Ramos (cell line): ENCODE data around the gene MLLT10.
"Not testable (repeated sequence)": the region's sequence is repeated elsewhere in the genome, so short reads cannot be mapped to it uniquely, and the experiment has no call there.

Experiments
- in situ Hi-C: fragments of 300-500 bp; cut with MboI; formaldehyde crosslinking; loops from one replicate; pipeline ENCODE4 v1.14.3; 2022; ENCODE audit warnings: low sequenced_read_pairs; ENCODE audit not compliant: unreplicated experiment

The MLLT10 gene

GRCh38 chr10:21552638-21553037 lies 18.6 kb downstream of the MLLT10 start:
- in situ Hi-C loops: no loop called here

GRCh38 chr10:21556527-21556926 lies 22.5 kb downstream of the MLLT10 start:
- in situ Hi-C loops: no loop called here

GRCh38 chr10:21558984-21559383 lies 25.0 kb downstream of the MLLT10 start:
- in situ Hi-C loops: not testable (repeated sequence)

GRCh38 chr10:21570761-21571521 lies 36.9 kb downstream of the MLLT10 start:
- in situ Hi-C loops: no loop called here

GRCh38 chr10:21572578-21572977 lies 38.5 kb downstream of the MLLT10 start:
- in situ Hi-C loops: no loop called here

GRCh38 chr10:21574514-21574913 lies 40.5 kb downstream of the MLLT10 start:
- in situ Hi-C loops: not testable (repeated sequence)

- in situ Hi-C loops: no loop called here
Measured at GRCh38 chr10:21579291-21579690, 45.3 kb downstream of the MLLT10 start.

- in situ Hi-C loops: not testable (repeated sequence)
Measured at GRCh38 chr10:21581421-21581834, 47.4 kb downstream of the MLLT10 start.

- in situ Hi-C loops: no loop called here
Measured at GRCh38 chr10:21584834-21585530, 51.0 kb downstream of the MLLT10 start.

GRCh38 chr10:21587391-21587790 lies 53.4 kb downstream of the MLLT10 start:
- in situ Hi-C loops: no loop called here

GRCh38 chr10:21588159-21588558 lies 54.1 kb downstream of the MLLT10 start:
- in situ Hi-C loops: not testable (repeated sequence)

- in situ Hi-C loops: no loop called here
Measured at GRCh38 chr10:21593986-21594385, 60.0 kb downstream of the MLLT10 start.

- in situ Hi-C loops: no loop called here
Measured at GRCh38 chr10:21599582-21599981, 65.5 kb downstream of the MLLT10 start.

GRCh38 chr10:21600804-21601433 lies 66.9 kb downstream of the MLLT10 start:
- in situ Hi-C loops: no loop called here

GRCh38 chr10:21602313-21602712 lies 68.3 kb downstream of the MLLT10 start:
- in situ Hi-C loops: no loop called here

GRCh38 chr10:21603721-21604120 lies 69.7 kb downstream of the MLLT10 start:
- in situ Hi-C loops: no loop called here

- in situ Hi-C loops: no loop called here
Measured at GRCh38 chr10:21604651-21605050, 70.6 kb downstream of the MLLT10 start.

- in situ Hi-C loops: no loop called here
Measured at GRCh38 chr10:21607907-21608306, 73.9 kb downstream of the MLLT10 start.

GRCh38 chr10:21614000-21614399 lies 80.0 kb downstream of the MLLT10 start:
- in situ Hi-C loops: no loop called here

- in situ Hi-C loops: no loop called here
Measured at GRCh38 chr10:21617267-21617666, 83.2 kb downstream of the MLLT10 start.

GRCh38 chr10:21623291-21623690 lies 89.3 kb downstream of the MLLT10 start:
- in situ Hi-C loops: no loop called here
